H1 (cell line): Measurements from ENCODE around the gene NFYB. TPM values are rescaled to one million over a fixed set of nuclear protein-coding genes. Genes with fewer than 3 reads are reported as not detected.

Experiments
- CTCF ChIA-PET: fragments of 300-600 bp; sonication (Branson Sonifier 250); formaldehyde crosslinking; loops from one replicate; lab custom pipeline; 2021; ENCODE audit not compliant: partially characterized antibody; lab: Charles Lee
- POLR2A ChIA-PET: fragments of 300-600 bp; sonication (Branson Sonifier 250); formaldehyde crosslinking; loops from one replicate; lab custom pipeline; 2021; ENCODE audit warnings: inconsistent platforms; ENCODE audit not compliant: partially characterized antibody; lab: Charles Lee
- DNase-seq, 2 experiments: peaks; one replicate each; pipeline versions ENCODE4 v3.0.0 to v3.0.0-alpha.2; 2010 to 2022; ENCODE audit warnings: low spot score in 2 of 2, low read depth in 1 of 2, mixed read lengths in 1 of 2
- FAIRE-seq: peaks from 2 replicates; lab custom pipeline; 2011; peaks lifted over from hg19 to GRCh38; lab: Jason Lieb, UNC
- H2AFZ ChIP-seq: 2 replicates; pipeline ENCODE4 v1.8.1; 2012; ENCODE audit warnings: low read length, inconsistent platforms
- H2AK5ac ChIP-seq: 2 replicates; pipeline ENCODE4 v1.6.1; 2013; ENCODE audit warnings: low read depth, low read length
- H2BK120ac ChIP-seq: replicated peaks from 2 replicates; pipeline ENCODE3; 2013; ENCODE audit warnings: low read depth, low read length, inconsistent platforms
- H2BK12ac ChIP-seq: 2 replicates; pipeline ENCODE4 v1.6.1; 2013; ENCODE audit warnings: low read depth, low read length
- H2BK15ac ChIP-seq: 2 replicates; pipeline ENCODE4 v1.6.1; 2013; ENCODE audit warnings: low read length
- H2BK20ac ChIP-seq: 2 replicates; pipeline ENCODE4 v1.6.1; 2013; ENCODE audit warnings: low read length
- H2BK5ac ChIP-seq: 2 replicates; pipeline ENCODE4 v1.6.1; 2013; ENCODE audit warnings: low read depth, low read length
- H3K14ac ChIP-seq: 2 replicates; pipeline ENCODE4 v1.6.1; 2013; ENCODE audit warnings: inconsistent platforms; ENCODE audit not compliant: insufficient read length
- H3K18ac ChIP-seq: 2 replicates; pipeline ENCODE4 v1.6.1; 2013; ENCODE audit warnings: low read length; ENCODE audit errors: extremely low read depth
- H3K23ac ChIP-seq: 2 replicates; pipeline ENCODE4 v1.6.1; 2013; ENCODE audit warnings: inconsistent platforms; ENCODE audit not compliant: insufficient read length
- H3K23me2 ChIP-seq: 2 replicates; pipeline ENCODE4 v1.6.1; 2013; ENCODE audit warnings: low read depth, low read length
- H3K27ac ChIP-seq: 2 replicates; pipeline ENCODE4 v1.6.1; 2011; ENCODE audit warnings: low read depth, low read length, inconsistent platforms
- H3K27me3 ChIP-seq, 4 experiments: replicated peaks in 1 of 4; 1 replicate in 1 of 4; 2 replicates in 3 of 4; pipeline versions ENCODE4 v1.6.1 to v1.8.1; 2011 to 2013; ENCODE audit warnings: low read length in 3 of 4, mild to moderate bottlenecking in 3 of 4, inconsistent platforms in 2 of 4, mixed read lengths in 2 of 4, moderate library complexity in 1 of 4; ENCODE audit not compliant: control insufficient read depth in 3 of 4, insufficient read depth in 3 of 4; ENCODE audit errors: extremely low read depth in 1 of 4
- H3K36me3 ChIP-seq, 4 experiments: 2 replicates each; pipeline versions ENCODE4 v1.6.1 to v1.8.1; 2011 to 2013; ENCODE audit warnings: mild to moderate bottlenecking in 4 of 4, low read length in 3 of 4, moderate library complexity in 2 of 4, control low read depth in 1 of 4, inconsistent platforms in 1 of 4; ENCODE audit not compliant: insufficient read depth in 4 of 4, control insufficient read depth in 2 of 4
- H3K4ac ChIP-seq: replicated peaks from 2 replicates; pipeline ENCODE3; 2013; ENCODE audit warnings: low read length, low read depth, mixed read lengths, inconsistent platforms; ENCODE audit not compliant: insufficient read length
- H3K4me1 ChIP-seq, 4 experiments: replicated peaks in 1 of 4; 1 replicate in 1 of 4; 2 replicates in 3 of 4; pipeline versions ENCODE4 v1.6.1 to v1.8.1; 2011 to 2013; ENCODE audit warnings: low read length in 3 of 4, inconsistent platforms in 2 of 4, mixed read lengths in 1 of 4; ENCODE audit not compliant: insufficient read depth in 4 of 4, control insufficient read depth in 3 of 4
- H3K4me2 ChIP-seq, 2 experiments: 2 replicates each; pipeline versions ENCODE4 v1.6.1 to v1.8.1; 2011 to 2013; ENCODE audit warnings: low read depth in 2 of 2, low read length in 2 of 2, control low read depth in 1 of 2, inconsistent platforms in 1 of 2, mild to moderate bottlenecking in 1 of 2; ENCODE audit not compliant: insufficient read depth in 1 of 2
- H3K4me3 ChIP-seq, 4 experiments: fragments of 200-600, 300-600 bp in 1 of 4; sonication (generic), shearing (Covaris generic), sonication (Bioruptor Twin) in 1 of 4; 2 replicates each; pipeline versions ENCODE4 v1.5.1 to v1.8.1; 2011 to 2016; ENCODE audit warnings: low read length in 4 of 4, low read depth in 3 of 4, control low read depth in 2 of 4, inconsistent platforms in 2 of 4, mild to moderate bottlenecking in 2 of 4, mixed read lengths in 1 of 4, moderate library complexity in 1 of 4; ENCODE audit not compliant: insufficient read depth in 2 of 4; ENCODE audit errors: extremely low read depth in 1 of 4
- H3K56ac ChIP-seq: replicated peaks from 2 replicates; pipeline ENCODE3; 2013; ENCODE audit warnings: low read depth, mild to moderate bottlenecking, mixed read lengths, low read length, inconsistent platforms; ENCODE audit not compliant: insufficient read length
- H3K79me1 ChIP-seq: 2 replicates; pipeline ENCODE4 v1.6.1; 2013; ENCODE audit warnings: low read depth, low read length, control low read depth
- H3K79me2 ChIP-seq, 2 experiments: 2 replicates each; pipeline versions ENCODE4 v1.6.1 to v1.8.1; 2012 to 2013; ENCODE audit warnings: low read length in 2 of 2, mild to moderate bottlenecking in 2 of 2, inconsistent platforms in 1 of 2; ENCODE audit not compliant: insufficient read depth in 2 of 2, control insufficient read depth in 1 of 2
- H3K9ac ChIP-seq, 4 experiments: replicated peaks in 1 of 4; 1 replicate in 1 of 4; 2 replicates in 3 of 4; pipeline versions ENCODE4 v1.6.1 to v1.8.1; 2011 to 2013; ENCODE audit warnings: low read depth in 3 of 4, low read length in 3 of 4, control low read depth in 2 of 4, mild to moderate bottlenecking in 2 of 4, moderate library complexity in 2 of 4, inconsistent platforms in 1 of 4; ENCODE audit errors: extremely low read depth in 1 of 4
- H3K9me3 ChIP-seq, 2 experiments: 2 replicates each; pipeline versions ENCODE4 v1.6.1 to v1.8.1; 2012 to 2013; ENCODE audit warnings: mild to moderate bottlenecking in 2 of 2, moderate library complexity in 2 of 2, control low read depth in 1 of 2, inconsistent platforms in 1 of 2, low read depth in 1 of 2, low read length in 1 of 2, mixed read lengths in 1 of 2; ENCODE audit not compliant: insufficient read depth in 2 of 2
- H4K20me1 ChIP-seq, 2 experiments: replicated peaks in 1 of 2; 2 replicates each; pipeline versions ENCODE3 to v1.8.1; 2011 to 2013; ENCODE audit warnings: inconsistent platforms in 2 of 2, low read length in 2 of 2, mild to moderate bottlenecking in 1 of 2; ENCODE audit not compliant: insufficient read depth in 2 of 2, control insufficient read depth in 1 of 2
- H4K5ac ChIP-seq: 2 replicates; pipeline ENCODE4 v1.6.1; 2013; ENCODE audit warnings: low read length, low read depth, mixed read lengths, inconsistent platforms; ENCODE audit not compliant: insufficient read length
- H4K8ac ChIP-seq: 2 replicates; pipeline ENCODE4 v1.8.0; 2013; ENCODE audit warnings: mild to moderate bottlenecking, moderate library complexity, low read length, inconsistent platforms; ENCODE audit not compliant: insufficient read depth; ENCODE audit errors: extremely low read depth
- H4K91ac ChIP-seq: replicated peaks from 2 replicates; pipeline ENCODE3; 2013; ENCODE audit warnings: low read length, mixed read lengths, inconsistent platforms; ENCODE audit not compliant: insufficient read length
- RAD21 ChIP-seq, 2 experiments: IDR thresholded peaks in 1 of 2; conservative IDR thresholded peaks in 1 of 2; 2 replicates each; pipeline ENCODE4 v1.6.1; 2011; ENCODE audit warnings: low read depth in 2 of 2, low read length in 2 of 2, improper control_type of control experiment in 1 of 2, inconsistent platforms in 1 of 2, mild to moderate bottlenecking in 1 of 2, moderate library complexity in 1 of 2
- RFX5 ChIP-seq: IDR thresholded peaks from 2 replicates; pipeline ENCODE4 v1.6.1; 2011; ENCODE audit warnings: low read depth, low read length, improper control_type of control experiment, borderline replicate concordance
- SP4 ChIP-seq: IDR thresholded peaks from 2 replicates; pipeline ENCODE4 v1.6.1; 2012; ENCODE audit warnings: low read length, inconsistent platforms
- SRF ChIP-seq: IDR thresholded peaks from 2 replicates; pipeline ENCODE4 v1.6.1; 2011; ENCODE audit warnings: mild to moderate bottlenecking, low read depth, low read length, moderate library complexity
- WGBS, 2 experiments: shearing (Covaris generic) in 1 of 2; methylation state at CpG; one replicate each; pipeline versions ENCODE4 v1.1.6 to v1.1.7; 2013 to 2015; ENCODE audit warnings: low lambda C conversion rate in 2 of 2, mixed read lengths in 2 of 2, inconsistent platforms in 1 of 2, low coverage in 1 of 2, missing lambda C conversion rate in 1 of 2; ENCODE audit not compliant: insufficient replicate concordance in 2 of 2, insufficient coverage in 1 of 2, insufficient read length in 1 of 2; ENCODE audit errors: extremely low coverage in 1 of 2, missing lambda C conversion rate in 1 of 2; 5-methylcytosine and 5-hydroxymethylcytosine counted together
- polyA plus RNA-seq, 7 experiments: library from polyadenylated mRNA; depleted of rRNA in 3 of 7; stranded (reverse) in 5 of 7; unstranded in 2 of 7; fragments of >200 nt in 5 of 7; fragments of 200-250 nt in 2 of 7; gene quantifications; 1 replicate in 5 of 7; 2 replicates in 1 of 7; 4 replicates in 1 of 7; pipeline versions ENCODE4 v1.2.1 to v1.2.3, GENCODE V29; 2011 to 2013; ENCODE audit warnings: missing spikeins in 2 of 7, mixed read lengths in 2 of 7
- total RNA-seq: library from RNA; stranded (reverse); fragmentation: NEBNext Ultra II Directional; extraction: Animal tissue kit (Norgen Biotek cat#: 25700); gene quantifications from 2 replicates; pipeline ENCODE4 v1.2.1, GENCODE V29; 2021

NFYB gene
- total and polyA plus RNA-seq, 2 of the 8 experiments (the other 6 are each of a cell fraction or from before 2014, with no cell fraction given) = 29.1 to 43.5 TPM

DNA sequence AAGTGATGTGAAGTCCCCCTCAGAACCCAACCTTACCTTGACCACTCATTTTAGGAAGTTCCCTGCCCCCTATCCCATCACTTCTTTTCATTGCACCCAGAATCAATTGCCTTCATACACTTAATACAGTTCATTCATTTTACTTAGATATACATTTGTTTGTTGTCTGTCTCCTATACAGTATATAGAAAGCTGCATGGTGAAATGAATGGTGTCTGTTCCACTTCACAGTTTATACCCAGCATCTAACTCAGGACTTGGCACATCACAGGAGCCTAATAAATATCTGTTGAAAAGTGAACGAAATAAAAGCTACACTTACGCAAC, 39.3 kb upstream of the NFYB start:
- ChIA-PET CTCF (interaction anchor here (0.8 to 1.1 kb wide), 3 partner anchors 10 to 181 kb away, joined by 3 to 4 read pairs (median 4); no protein-coding TSS in a partner anchor), POLR2A (interaction anchor here (1.2 kb wide), 1 partner anchor 40 kb away, joined by 4 read pairs; the partner anchor contains the start of gene NFYB)
- Histone ChIP-seq H3K36me3 (no peaks in the 10 kb centered on the region), H3K14ac (no peak overlapping the region), H3K4me3 (no peak overlapping the region), H3K27me3 (0 out of 7 replicates have a peak, but pooled peaks cover 0 to 2% (median 0%) of the 10 kb centered on the region in 4 experiments), H3K4me2 (no peak overlapping the region), H2BK120ac (no peak overlapping the region), H2AFZ (no peak overlapping the region), H4K5ac (no peak overlapping the region), H2BK20ac (no peak overlapping the region), H2AK5ac (no peak overlapping the region), H4K91ac (no peak overlapping the region), H3K4ac (no peak overlapping the region), H2BK12ac (no peak overlapping the region), H3K9me3 (no peaks in the 10 kb centered on the region), H4K8ac (no peak overlapping the region), H3K79me1 (no peaks in the 10 kb centered on the region), H3K27ac (no peak overlapping the region), H3K79me2 (no peaks in the 10 kb centered on the region), H3K56ac (no peak overlapping the region), H3K23me2 (no peaks in the 10 kb centered on the region), H3K4me1 (no peaks in the 10 kb centered on the region), H3K23ac (no peak overlapping the region), H4K20me1 (no peaks in the 10 kb centered on the region), H2BK5ac (no peak overlapping the region), H2BK15ac (no peak overlapping the region), H3K9ac (no peak overlapping the region), H3K18ac (no peak overlapping the region)
- FAIRE-seq (no peak), DNase-seq (no peak)
- WGBS, 2 experiments = 83% methylated on average over 2 of the region's 2 CpGs; no CpG with 5 or more reads in 1 of the 2 experiments
- TF ChIP-seq RAD21 (IDR thresholded peaks at IDR 0.05 in 1 of 2, conservative IDR thresholded peaks at IDR 0.05 in 1 of 2; ENCODE audit: low read depth in 2 of 2, low read length in 2 of 2) (no peak), RFX5 (no peak), SP4 (no peak), SRF (no peak)
